Dendritic cell treated with granulocyte-macrophage colony-stimulating factor and Interleukin-4, amounts not matched to agents 40 ng/mL and 50 ng/mL, for 4 days (primary cell): ENCODE results near the gene ACER1.
A peak's percentile ranks its signal among the peaks of the same experiment; 100 is the strongest.

Experiments
- H3K27ac Mint-ChIP-seq: one replicate; pipeline ENCODE4 v1.8.0; 2022; ENCODE audit warnings: mild to moderate bottlenecking, mixed read lengths
- H3K27me3 Mint-ChIP-seq: one replicate; pipeline ENCODE4 v1.8.0; 2022; ENCODE audit warnings: mild to moderate bottlenecking, mixed read lengths
- H3K36me3 Mint-ChIP-seq: one replicate; pipeline ENCODE4 v1.8.0; 2022; ENCODE audit warnings: low read depth, mixed read lengths
- H3K4me1 Mint-ChIP-seq: one replicate; pipeline ENCODE4 v1.8.0; 2022; ENCODE audit warnings: low read depth, mixed read lengths
- H3K4me3 Mint-ChIP-seq: one replicate; pipeline ENCODE4 v1.8.0; 2022; ENCODE audit warnings: mild to moderate bottlenecking, moderate library complexity, mixed read lengths
- H3K9me3 Mint-ChIP-seq: one replicate; pipeline ENCODE4 v1.8.0; 2022; ENCODE audit warnings: mixed read lengths
- intact Hi-C: fragments of 100-400 bp; cut with micrococcal nuclease; formaldehyde crosslinking; loops from one replicate; pipeline ENCODE4 v1.15.0; 2022

Gene ACER1

GRCh38 chr19:6333439-6333838 is at the start of gene ACER1:
ACER1 (minus strand) TSS chr19:6333612; CDS start chr19:6333551, 61 bp downstream.
- Mint-ChIP-seq H3K27me3 (no peaks in the 10 kb centered on the region), H3K27ac (no peak within 1 kb of the TSS), H3K4me1 (no peaks in the 10 kb centered on the region), H3K9me3 (no peaks in the 10 kb centered on the region), H3K36me3 (no peaks in the 10 kb centered on the region), H3K4me3 (no peak within 1 kb of the TSS)
- intact Hi-C loops, result no loop called here

DNA sequence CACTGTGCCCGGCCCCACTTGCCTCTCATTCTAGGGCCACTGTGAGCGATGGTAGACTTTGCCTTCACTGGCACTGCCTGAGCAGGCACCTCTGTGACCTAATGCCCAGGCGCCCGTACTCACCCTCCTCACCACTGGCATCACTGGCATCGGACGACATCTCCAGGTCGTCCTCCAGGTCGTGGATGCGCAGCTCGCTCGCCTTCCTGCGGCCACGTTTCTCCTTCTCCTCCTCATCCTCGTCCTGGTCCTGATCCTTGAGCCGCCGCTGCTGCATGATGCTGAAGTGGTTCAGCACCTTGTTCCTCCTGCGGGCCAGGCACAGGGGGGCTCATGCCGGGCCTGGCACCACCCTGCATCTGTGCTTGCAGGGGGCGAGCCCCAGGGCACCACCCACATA is 49.8 kb upstream of the ACER1 start:
- Mint-ChIP-seq H3K27me3 (no peaks in the 10 kb centered on the region), H3K27ac (no peak overlapping the region), H3K4me1 (peaks cover 3% of the 10 kb centered on the region), H3K36me3 (peaks cover 98% of the 10 kb centered on the region), H3K4me3 (no peak overlapping the region), H3K9me3 (peaks cover 18% of the 10 kb centered on the region)
- intact Hi-C loops, result no loop called here

DNA sequence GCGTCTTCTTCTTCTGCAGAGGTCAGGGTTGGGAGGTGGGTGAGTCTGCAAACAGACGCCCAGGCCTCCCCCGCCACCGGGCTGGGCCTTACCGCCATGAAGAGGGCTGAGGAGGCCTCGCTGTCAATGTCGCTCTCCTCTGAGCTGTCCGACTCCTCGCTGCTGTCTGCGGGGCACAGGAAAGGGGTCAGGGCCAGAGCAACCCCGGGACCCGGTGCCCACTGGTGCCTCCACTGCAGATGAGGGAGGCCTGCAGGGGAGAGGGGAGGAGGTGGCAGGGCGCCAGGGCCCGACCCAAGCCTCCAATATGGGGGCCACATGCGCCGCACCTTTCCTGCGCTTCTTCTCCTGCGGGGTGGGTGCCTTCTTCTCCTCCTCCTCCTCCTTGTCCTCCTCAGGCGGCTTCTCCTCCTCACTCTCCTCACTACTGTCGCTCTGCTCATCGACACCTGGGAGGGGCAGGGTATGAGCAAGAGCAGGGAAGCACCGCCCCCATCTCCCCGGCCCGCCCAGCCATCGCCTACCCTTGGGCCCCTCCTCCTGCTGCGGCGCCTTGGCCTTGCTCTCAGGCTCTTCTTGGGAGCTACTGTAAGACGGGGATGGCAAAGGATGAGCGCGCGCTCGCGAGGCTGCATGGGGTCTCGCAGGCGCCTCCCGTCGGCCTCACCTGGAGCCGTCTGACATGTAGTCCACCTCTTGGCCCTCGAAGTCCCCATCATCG is 47.8 kb upstream of the ACER1 start:
- H3K4me1 Mint-ChIP-seq, result no peaks in the 10 kb centered on the region
- H3K4me3 Mint-ChIP-seq, result no peak overlapping the region
- peaks cover 86% of the 10 kb centered on the region for H3K36me3 Mint-ChIP-seq
- peaks cover 18% of the 10 kb centered on the region for H3K9me3 Mint-ChIP-seq
- no peaks in the 10 kb centered on the region for H3K27me3 Mint-ChIP-seq
- no peak overlapping the region for H3K27ac Mint-ChIP-seq
- intact Hi-C loops, result no loop called here

GRCh38 chr19:6379744-6380143 is 46.3 kb upstream of the ACER1 start:
- Mint-ChIP-seq H3K4me3 (no peak overlapping the region), H3K9me3 (peaks cover 18% of the 10 kb centered on the region), H3K27ac (no peak overlapping the region), H3K36me3 (peaks cover 86% of the 10 kb centered on the region), H3K4me1 (no peaks in the 10 kb centered on the region), H3K27me3 (no peaks in the 10 kb centered on the region)
- intact Hi-C loops, result no loop called here

- H3K27me3 Mint-ChIP-seq, result no peaks in the 10 kb centered on the region
- H3K4me3 Mint-ChIP-seq, result no peak overlapping the region
- peaks cover 88% of the 10 kb centered on the region for H3K36me3 Mint-ChIP-seq
- H3K27ac Mint-ChIP-seq, result no peak overlapping the region
- H3K9me3 Mint-ChIP-seq, result peaks cover 18% of the 10 kb centered on the region
- peaks cover 6% of the 10 kb centered on the region for H3K4me1 Mint-ChIP-seq
- intact Hi-C loops, result no loop called here
Observed at GRCh38 chr19:6378486-6378885, 45.1 kb upstream of the ACER1 start.

GRCh38 chr19:6378041-6378440 is 44.6 kb upstream of the ACER1 start:
- H3K9me3 Mint-ChIP-seq, result peaks cover 18% of the 10 kb centered on the region
- intact Hi-C loops, result no loop called here
- peaks cover 8% of the 10 kb centered on the region for H3K4me1 Mint-ChIP-seq
- H3K4me3 Mint-ChIP-seq, result no peak overlapping the region
- H3K27ac Mint-ChIP-seq, result no peak overlapping the region
- peaks cover 83% of the 10 kb centered on the region for H3K36me3 Mint-ChIP-seq
- no peaks in the 10 kb centered on the region for H3K27me3 Mint-ChIP-seq

GRCh38 chr19:6376512-6377190 is 43.2 kb upstream of the ACER1 start:
- Mint-ChIP-seq H3K4me1 (peaks cover 14% of the 10 kb centered on the region), H3K36me3 (peaks cover 76% of the 10 kb centered on the region), H3K4me3 (no peak overlapping the region), H3K9me3 (peaks cover 18% of the 10 kb centered on the region), H3K27ac (no peak overlapping the region), H3K27me3 (no peaks in the 10 kb centered on the region)
- intact Hi-C loops, result no loop called here

- peak within 1 kb of the TSS; percentile 12 for H3K27ac Mint-ChIP-seq
- H3K9me3 Mint-ChIP-seq, result peaks cover 10% of the 10 kb centered on the region
- peaks cover 14% of the 10 kb centered on the region for H3K4me1 Mint-ChIP-seq
- H3K36me3 Mint-ChIP-seq, result peaks cover 64% of the 10 kb centered on the region
- H3K4me3 Mint-ChIP-seq, result no peak within 1 kb of the TSS
- no peaks in the 10 kb centered on the region for H3K27me3 Mint-ChIP-seq
- intact Hi-C loops, result no loop called here
Observed at GRCh38 chr19:6375411-6376010, 42.1 kb upstream of the ACER1 start, which contains the start of gene PSPN. PSPN (minus strand) TSS chr19:6375933; CDS start chr19:6375849, 84 bp downstream.

DNA sequence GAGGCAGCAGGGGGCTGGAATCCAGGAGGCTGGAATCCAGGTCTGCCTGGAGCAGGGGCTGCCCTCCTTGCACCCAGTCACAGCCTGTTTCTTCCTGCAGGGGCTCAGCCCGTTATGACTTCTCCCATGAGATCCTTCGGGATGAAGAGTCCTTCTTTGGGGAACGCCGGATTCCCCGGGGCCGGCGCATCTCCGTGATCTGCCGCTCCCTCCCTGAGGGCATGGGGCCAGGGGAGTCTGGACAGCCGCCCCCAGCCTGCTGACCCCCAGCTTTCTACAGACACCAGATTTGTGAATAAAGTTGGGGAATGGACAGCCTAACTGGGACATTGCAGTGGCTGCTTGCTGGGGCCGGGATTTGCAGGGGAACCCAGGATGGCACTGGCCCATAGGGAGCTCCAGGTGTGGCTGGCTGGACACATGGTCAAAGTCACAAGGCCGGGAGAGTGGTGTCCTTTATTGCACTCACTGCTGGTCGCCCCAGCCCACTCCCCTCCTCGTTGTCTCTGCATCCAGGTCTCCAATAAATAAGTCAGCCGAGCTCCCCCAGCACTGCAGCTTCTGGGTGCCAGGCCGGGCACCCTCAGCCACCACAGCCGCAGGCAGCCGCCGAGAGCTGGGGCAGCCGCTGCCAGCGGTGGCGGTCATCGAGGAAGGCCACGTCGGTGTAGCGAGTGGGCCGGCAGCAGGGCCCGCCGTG is 41.4 kb upstream of the ACER1 start:
- Mint-ChIP-seq H3K4me3 (no peak overlapping the region), H3K27me3 (no peaks in the 10 kb centered on the region), H3K9me3 (peaks cover 3% of the 10 kb centered on the region), H3K36me3 (peaks cover 58% of the 10 kb centered on the region), H3K27ac (peak overlapping the region; percentile 12), H3K4me1 (peaks cover 16% of the 10 kb centered on the region)
- intact Hi-C loops, result loop anchor here (5.0 kb wide), 1 partner anchor 47 kb away; the partner anchor contains the start of gene KHSRP

DNA sequence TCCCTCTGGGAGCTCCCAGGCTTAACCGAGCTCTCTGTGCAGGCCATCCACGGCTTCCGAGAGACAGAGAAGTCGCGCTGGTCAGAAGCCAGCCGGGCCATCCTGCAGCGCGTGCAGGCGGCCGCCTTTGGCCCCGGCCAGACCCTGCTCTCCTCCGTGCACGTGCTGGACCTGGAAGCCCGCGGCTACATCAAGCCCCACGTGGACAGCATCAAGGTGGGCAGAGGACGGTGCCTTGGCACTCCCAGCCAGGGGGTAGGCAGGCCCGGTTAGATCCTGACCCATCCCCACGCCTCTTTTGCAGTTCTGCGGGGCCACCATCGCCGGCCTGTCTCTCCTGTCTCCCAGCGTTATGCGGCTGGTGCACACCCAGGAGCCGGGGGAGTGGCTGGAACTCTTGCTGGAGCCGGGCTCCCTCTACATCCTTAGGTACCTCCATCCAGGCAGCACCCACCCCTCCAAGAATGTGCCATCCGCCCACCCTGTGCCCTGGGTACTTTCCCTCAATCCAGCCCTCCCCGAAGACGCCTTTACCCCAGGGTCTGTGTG is 40.8 kb upstream of the ACER1 start:
- H3K36me3 Mint-ChIP-seq, result peaks cover 58% of the 10 kb centered on the region
- peaks cover 22% of the 10 kb centered on the region for H3K4me1 Mint-ChIP-seq
- H3K9me3 Mint-ChIP-seq, result no peaks in the 10 kb centered on the region
- H3K27ac Mint-ChIP-seq, result peak overlapping the region; percentile 12
- no peaks in the 10 kb centered on the region for H3K27me3 Mint-ChIP-seq
- H3K4me3 Mint-ChIP-seq, result no peak overlapping the region
- intact Hi-C loops, result loop anchor here (5.0 kb wide), 1 partner anchor 48 kb away; the partner anchor contains the start of gene KHSRP

DNA sequence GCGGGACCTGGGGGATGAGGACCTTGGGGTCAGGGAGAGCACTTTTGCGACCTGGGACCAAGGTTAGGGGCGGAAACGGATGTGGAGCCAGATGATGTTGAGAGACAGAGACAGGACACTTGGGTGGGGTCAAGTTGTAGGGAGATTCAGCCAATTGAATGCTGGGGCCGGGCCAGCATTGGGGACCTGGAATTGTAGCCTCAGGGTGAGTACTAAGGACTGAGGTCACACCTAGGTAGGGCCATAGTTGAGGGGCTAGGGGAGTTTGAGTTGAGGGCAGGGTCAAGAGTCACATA is 40.3 kb upstream of the ACER1 start:
- peak overlapping the region; percentile 95 for H3K4me3 Mint-ChIP-seq
- H3K27ac Mint-ChIP-seq, result peak overlapping the region; percentile 97
- H3K4me1 Mint-ChIP-seq, result peaks cover 23% of the 10 kb centered on the region
- intact Hi-C loops, result loop anchor here (1.0 to 5.0 kb wide), 2 partner anchors 20 to 49 kb away; partner anchors contain the start of genes GTF2F1 and KHSRP
- H3K36me3 Mint-ChIP-seq, result peaks cover 58% of the 10 kb centered on the region
- no peaks in the 10 kb centered on the region for H3K9me3 Mint-ChIP-seq
- H3K27me3 Mint-ChIP-seq, result no peaks in the 10 kb centered on the region

- Mint-ChIP-seq H3K9me3 (no peaks in the 10 kb centered on the region), H3K4me3 (peak overlapping the region; percentile 95), H3K27ac (peak overlapping the region; percentile 97), H3K36me3 (peaks cover 58% of the 10 kb centered on the region), H3K4me1 (peaks cover 23% of the 10 kb centered on the region), H3K27me3 (no peaks in the 10 kb centered on the region)
- intact Hi-C loops, result loop anchor here (1.0 to 5.0 kb wide), 2 partner anchors 20 to 49 kb away; partner anchors contain the start of genes GTF2F1 and KHSRP
Observed at GRCh38 chr19:6373096-6373812, 39.8 kb upstream of the ACER1 start.

- peaks cover 23% of the 10 kb centered on the region for H3K4me1 Mint-ChIP-seq
- H3K4me3 Mint-ChIP-seq, result peak within 1 kb of the TSS; percentile 95
- no peaks in the 10 kb centered on the region for H3K27me3 Mint-ChIP-seq
- peaks cover 62% of the 10 kb centered on the region for H3K36me3 Mint-ChIP-seq
- peak within 1 kb of the TSS; percentile 97 for H3K27ac Mint-ChIP-seq
- intact Hi-C loops, result loop anchor here (1.0 to 5.0 kb wide), 3 partner anchors 11 to 50 kb away; partner anchors contain the start of genes CLPP, GTF2F1 and KHSRP
- H3K9me3 Mint-ChIP-seq, result no peaks in the 10 kb centered on the region
Observed at GRCh38 chr19:6372594-6373095, 39.2 kb upstream of the ACER1 start, which contains the start of gene ALKBH7. ALKBH7 (plus strand) TSS chr19:6372794; CDS start chr19:6372821, 27 bp downstream.
